Measurements from ENCODE around the gene MYO1H.

Gene MYO1H

DNA sequence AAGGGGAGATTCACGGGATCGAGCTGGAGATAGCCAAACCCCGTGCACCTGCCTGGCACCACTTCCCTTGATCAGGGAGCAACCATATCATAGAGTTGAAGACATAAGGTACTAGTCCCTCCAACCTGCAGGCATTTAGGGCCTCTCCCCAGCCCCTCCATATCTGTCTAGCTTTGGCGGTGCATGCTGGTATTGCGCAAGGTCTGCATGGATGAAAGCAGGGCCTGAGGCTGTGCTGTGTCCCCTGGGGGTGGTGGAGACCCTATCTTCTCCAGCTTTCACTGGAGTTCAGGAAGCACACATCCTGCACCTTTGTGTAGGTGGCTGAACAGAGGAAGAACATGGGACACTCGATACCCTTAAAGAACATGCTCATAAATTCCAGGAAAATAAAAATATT lies 82.5 kb downstream of the MYO1H start:
- Histone ChIP-seq H3K9me3 (ENCODE audit: control insufficient read depth, insufficient read depth, low read depth, low read length) (no peaks in the 10 kb centered on the region), H3K27ac (ENCODE audit: extremely low read depth, low read depth, low read length) (no peak overlapping the region), H3K4me3 (ENCODE audit: low read depth, low read length) (no peak overlapping the region), H3K36me3 (ENCODE audit: control insufficient read depth in 2 of 2, insufficient read depth in 1 of 2, low read length in 2 of 2) (no peaks in the 10 kb centered on the region), H3K4me1 (ENCODE audit: control insufficient read depth, insufficient read depth, low read length) (no peaks in the 10 kb centered on the region)
- TF ChIP-seq ZBTB17 (tag by site-specific recombination; IDR thresholded peaks at IDR 0.05) (no peak), ZNF394 (tag by site-specific recombination; IDR thresholded peaks at IDR 0.05; ENCODE audit: borderline replicate concordance) (no peak), ZNF792 (tag by site-specific recombination; IDR thresholded peaks at IDR 0.05) (no peak), ZNF239 (tag by site-specific recombination; IDR thresholded peaks at IDR 0.05) (no peak), ZNF350 (tag by site-specific recombination; IDR thresholded peaks at IDR 0.05) (no peak), ZXDB (tag by site-specific recombination; IDR thresholded peaks at IDR 0.05) (no peak), ZNF658 (tag by site-specific recombination; IDR thresholded peaks at IDR 0.05) (no peak), ZNF354C (tag by site-specific recombination; IDR thresholded peaks at IDR 0.05; ENCODE audit: borderline replicate concordance, low read depth) (no peak), ZNF747 (tag by site-specific recombination; IDR thresholded peaks at IDR 0.05) (no peak), ZNF777 (tag by site-specific recombination; IDR thresholded peaks at IDR 0.05; ENCODE audit: borderline replicate concordance) (no peak), ZNF174 (tag by site-specific recombination; IDR thresholded peaks at IDR 0.05) (no peak), ZNF155 (tag by site-specific recombination; IDR thresholded peaks at IDR 0.05) (no peak)
- TF ChIP-seq, protein P1, sequence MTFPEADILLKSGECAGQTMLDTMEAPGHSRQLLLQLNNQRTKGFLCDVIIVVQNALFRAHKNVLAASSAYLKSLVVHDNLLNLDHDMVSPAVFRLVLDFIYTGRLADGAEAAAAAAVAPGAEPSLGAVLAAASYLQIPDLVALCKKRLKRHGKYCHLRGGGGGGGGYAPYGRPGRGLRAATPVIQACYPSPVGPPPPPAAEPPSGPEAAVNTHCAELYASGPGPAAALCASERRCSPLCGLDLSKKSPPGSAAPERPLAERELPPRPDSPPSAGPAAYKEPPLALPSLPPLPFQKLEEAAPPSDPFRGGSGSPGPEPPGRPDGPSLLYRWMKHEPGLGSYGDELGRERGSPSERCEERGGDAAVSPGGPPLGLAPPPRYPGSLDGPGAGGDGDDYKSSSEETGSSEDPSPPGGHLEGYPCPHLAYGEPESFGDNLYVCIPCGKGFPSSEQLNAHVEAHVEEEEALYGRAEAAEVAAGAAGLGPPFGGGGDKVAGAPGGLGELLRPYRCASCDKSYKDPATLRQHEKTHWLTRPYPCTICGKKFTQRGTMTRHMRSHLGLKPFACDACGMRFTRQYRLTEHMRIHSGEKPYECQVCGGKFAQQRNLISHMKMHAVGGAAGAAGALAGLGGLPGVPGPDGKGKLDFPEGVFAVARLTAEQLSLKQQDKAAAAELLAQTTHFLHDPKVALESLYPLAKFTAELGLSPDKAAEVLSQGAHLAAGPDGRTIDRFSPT (tag by site-specific recombination; IDR thresholded peaks at IDR 0.05): no peak
- TF ChIP-seq, protein P2, sequence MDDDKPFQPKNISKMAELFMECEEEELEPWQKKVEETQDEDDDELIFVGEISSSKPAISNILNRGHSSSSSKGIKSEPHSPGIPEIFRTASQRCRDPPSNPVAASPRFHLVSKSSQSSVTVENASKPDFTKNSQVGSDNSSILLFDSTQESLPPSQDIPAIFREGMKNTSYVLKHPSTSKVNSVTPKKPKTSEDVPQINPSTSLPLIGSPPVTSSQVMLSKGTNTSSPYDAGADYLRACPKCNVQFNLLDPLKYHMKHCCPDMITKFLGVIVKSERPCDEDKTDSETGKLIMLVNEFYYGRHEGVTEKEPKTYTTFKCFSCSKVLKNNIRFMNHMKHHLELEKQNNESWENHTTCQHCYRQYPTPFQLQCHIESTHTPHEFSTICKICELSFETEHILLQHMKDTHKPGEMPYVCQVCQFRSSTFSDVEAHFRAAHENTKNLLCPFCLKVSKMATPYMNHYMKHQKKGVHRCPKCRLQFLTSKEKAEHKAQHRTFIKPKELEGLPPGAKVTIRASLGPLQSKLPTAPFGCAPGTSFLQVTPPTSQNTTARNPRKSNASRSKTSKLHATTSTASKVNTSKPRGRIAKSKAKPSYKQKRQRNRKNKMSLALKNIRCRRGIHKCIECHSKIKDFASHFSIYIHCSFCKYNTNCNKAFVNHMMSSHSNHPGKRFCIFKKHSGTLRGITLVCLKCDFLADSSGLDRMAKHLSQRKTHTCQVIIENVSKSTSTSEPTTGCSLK (tag by site-specific recombination; IDR thresholded peaks at IDR 0.05): no peak
- TF ChIP-seq, protein P3, sequence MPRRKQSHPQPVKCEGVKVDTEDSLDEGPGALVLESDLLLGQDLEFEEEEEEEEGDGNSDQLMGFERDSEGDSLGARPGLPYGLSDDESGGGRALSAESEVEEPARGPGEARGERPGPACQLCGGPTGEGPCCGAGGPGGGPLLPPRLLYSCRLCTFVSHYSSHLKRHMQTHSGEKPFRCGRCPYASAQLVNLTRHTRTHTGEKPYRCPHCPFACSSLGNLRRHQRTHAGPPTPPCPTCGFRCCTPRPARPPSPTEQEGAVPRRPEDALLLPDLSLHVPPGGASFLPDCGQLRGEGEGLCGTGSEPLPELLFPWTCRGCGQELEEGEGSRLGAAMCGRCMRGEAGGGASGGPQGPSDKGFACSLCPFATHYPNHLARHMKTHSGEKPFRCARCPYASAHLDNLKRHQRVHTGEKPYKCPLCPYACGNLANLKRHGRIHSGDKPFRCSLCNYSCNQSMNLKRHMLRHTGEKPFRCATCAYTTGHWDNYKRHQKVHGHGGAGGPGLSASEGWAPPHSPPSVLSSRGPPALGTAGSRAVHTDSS (tag by site-specific recombination; IDR thresholded peaks at IDR 0.05): no peak
- TF ChIP-seq, protein P4, sequence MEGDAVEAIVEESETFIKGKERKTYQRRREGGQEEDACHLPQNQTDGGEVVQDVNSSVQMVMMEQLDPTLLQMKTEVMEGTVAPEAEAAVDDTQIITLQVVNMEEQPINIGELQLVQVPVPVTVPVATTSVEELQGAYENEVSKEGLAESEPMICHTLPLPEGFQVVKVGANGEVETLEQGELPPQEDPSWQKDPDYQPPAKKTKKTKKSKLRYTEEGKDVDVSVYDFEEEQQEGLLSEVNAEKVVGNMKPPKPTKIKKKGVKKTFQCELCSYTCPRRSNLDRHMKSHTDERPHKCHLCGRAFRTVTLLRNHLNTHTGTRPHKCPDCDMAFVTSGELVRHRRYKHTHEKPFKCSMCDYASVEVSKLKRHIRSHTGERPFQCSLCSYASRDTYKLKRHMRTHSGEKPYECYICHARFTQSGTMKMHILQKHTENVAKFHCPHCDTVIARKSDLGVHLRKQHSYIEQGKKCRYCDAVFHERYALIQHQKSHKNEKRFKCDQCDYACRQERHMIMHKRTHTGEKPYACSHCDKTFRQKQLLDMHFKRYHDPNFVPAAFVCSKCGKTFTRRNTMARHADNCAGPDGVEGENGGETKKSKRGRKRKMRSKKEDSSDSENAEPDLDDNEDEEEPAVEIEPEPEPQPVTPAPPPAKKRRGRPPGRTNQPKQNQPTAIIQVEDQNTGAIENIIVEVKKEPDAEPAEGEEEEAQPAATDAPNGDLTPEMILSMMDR (tag by site-specific recombination; IDR thresholded peaks at IDR 0.05): no peak
- ChIA-PET POLR2A (interaction anchor here (0.5 to 0.6 kb wide), 2 partner anchors 172 to 698 kb away, joined by 3 to 4 read pairs; no protein-coding TSS in a partner anchor), CTCF (interaction anchor here (1.0 to 1.3 kb wide), 3 partner anchors 9 to 167 kb away, joined by 3 read pairs; no protein-coding TSS in a partner anchor)

DNA sequence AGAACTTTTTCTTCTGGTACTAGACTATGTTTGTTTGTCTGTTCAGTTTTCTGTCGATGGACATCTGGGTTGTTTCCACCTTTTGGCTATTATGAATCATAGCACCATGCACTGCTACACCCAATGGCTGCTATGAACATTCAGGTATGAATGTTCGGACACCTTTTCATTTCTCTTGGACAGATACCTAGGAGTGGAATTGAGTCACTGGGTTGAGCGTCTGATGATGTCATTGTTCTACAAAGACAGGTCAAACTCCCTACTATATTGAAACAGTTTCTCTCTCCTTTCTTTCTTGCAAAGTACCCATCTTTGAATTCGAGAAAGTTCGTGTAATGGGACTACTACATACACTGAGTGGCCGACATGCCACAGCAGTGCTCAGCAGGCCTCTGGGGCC lies 84.7 kb downstream of the MYO1H start:
- Histone ChIP-seq H3K27ac (ENCODE audit: extremely low read depth, low read depth, low read length) (no peak overlapping the region), H3K4me1 (ENCODE audit: control insufficient read depth, insufficient read depth, low read length) (no peaks in the 10 kb centered on the region), H3K36me3 (ENCODE audit: control insufficient read depth in 2 of 2, insufficient read depth in 1 of 2, low read length in 2 of 2) (no peaks in the 10 kb centered on the region), H3K4me3 (ENCODE audit: low read depth, low read length) (no peak overlapping the region), H3K9me3 (ENCODE audit: control insufficient read depth, insufficient read depth, low read depth, low read length) (no peaks in the 10 kb centered on the region)
- no peak for TF ChIP-seq ZNF521 (tag by site-specific recombination; IDR thresholded peaks at IDR 0.05)
- 0 out of 2 replicates have a peak, but pooled peaks have one; percentile 17 for TF ChIP-seq ZNF629 (tag by site-specific recombination; IDR thresholded peaks at IDR 0.05)
- TF ChIP-seq, protein P5, sequence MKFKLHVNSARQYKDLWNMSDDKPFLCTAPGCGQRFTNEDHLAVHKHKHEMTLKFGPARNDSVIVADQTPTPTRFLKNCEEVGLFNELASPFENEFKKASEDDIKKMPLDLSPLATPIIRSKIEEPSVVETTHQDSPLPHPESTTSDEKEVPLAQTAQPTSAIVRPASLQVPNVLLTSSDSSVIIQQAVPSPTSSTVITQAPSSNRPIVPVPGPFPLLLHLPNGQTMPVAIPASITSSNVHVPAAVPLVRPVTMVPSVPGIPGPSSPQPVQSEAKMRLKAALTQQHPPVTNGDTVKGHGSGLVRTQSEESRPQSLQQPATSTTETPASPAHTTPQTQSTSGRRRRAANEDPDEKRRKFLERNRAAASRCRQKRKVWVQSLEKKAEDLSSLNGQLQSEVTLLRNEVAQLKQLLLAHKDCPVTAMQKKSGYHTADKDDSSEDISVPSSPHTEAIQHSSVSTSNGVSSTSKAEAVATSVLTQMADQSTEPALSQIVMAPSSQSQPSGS (tag by site-specific recombination; IDR thresholded peaks at IDR 0.05; ENCODE audit: low read depth): peak; percentile 86
- ChIA-PET POLR2A (interaction anchor here (0.5 to 1.5 kb wide), 2 partner anchors 45 to 72 kb away, joined by 3 to 6 read pairs; partner anchors contain the start of genes KCTD10 and UBE3B), CTCF (interaction anchor here (0.6 to 3.6 kb wide), 32 partner anchors 9 to 1441 kb away, joined by 3 to 38 read pairs (median 4); partner anchors contain the start of genes KCTD10 and UBE3B)
